NCI-H446 (cell line): ENCODE data around the gene CSNK1E.

ENCODE experiments used
- DNase-seq, 2 experiments: peaks; one replicate each; lab custom pipeline; 2025; lab: John Stamatoyannopoulos, UW

Gene CSNK1E

GRCh38 chr22:38305471-38306448 is 11.5 kb downstream of the CSNK1E start:
- no peak for DNase-seq

DNA sequence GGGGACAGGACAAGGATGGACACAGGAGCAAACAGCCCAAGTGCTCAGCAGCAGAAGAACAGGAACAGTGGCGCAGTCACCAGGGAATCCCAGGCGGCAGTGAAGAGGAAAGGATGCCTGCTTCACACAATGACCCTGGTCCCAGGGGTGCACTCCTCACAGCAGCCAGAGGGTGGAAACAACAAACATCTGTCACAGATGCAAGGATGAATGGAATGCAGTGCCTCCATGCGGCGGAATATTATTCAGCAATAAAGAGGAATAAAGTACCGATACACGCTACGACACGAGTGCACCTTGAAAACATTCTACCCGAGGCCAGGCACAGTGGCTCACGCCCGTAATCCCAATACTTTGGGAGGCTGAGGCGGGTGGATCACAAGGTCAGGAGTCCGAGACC is 12.7 kb downstream of the CSNK1E start:
- no peak for DNase-seq

DNA sequence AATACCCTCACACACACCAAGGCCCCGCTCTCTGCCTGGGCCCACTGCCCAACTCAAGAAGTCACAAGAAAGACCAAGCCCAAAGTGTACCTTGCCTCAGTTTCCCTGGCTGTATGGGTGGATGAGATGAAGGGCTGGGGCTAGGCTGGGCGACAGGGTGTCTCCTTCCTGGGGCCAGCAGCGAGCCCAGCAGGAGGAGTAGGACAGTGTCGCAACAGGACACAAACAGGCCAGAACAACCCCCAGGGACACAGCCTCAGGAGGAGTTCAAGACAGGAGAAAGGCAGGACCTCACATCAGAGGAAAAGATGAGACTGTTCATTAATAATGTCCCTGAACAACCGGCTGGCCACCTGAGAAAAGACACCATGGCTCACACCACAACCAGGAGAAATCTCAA is 13.3 kb downstream of the CSNK1E start:
- no peak for DNase-seq

GRCh38 chr22:38302906-38303305 is 14.3 kb downstream of the CSNK1E start:
- no peak for DNase-seq

DNA sequence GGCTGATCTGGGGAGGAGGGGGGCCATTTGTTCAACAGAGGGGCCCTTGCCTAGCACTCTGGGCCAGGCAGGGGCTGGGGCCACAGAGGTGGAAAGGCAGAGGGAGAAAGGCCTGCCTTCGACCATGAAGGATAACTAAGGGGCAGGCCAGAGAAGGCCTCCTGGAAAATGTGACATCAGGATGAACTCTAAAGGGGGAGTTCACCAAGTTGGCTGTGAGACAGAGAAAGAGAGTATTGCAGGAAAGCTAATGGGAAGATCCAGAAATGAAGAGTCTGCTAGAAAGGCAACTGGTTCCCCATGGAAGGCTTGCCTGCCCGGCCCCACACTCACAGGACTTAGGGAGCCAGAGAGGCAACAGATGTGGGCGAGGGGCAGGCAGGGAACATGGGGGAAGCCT is 16.3 kb downstream of the CSNK1E start:
- no peak for DNase-seq

GRCh38 chr22:38300197-38300945 is 16.9 kb downstream of the CSNK1E start:
- DNase-seq, result no peak

- DNase-seq, result no peak
Observed at GRCh38 chr22:38299770-38300102, 17.5 kb downstream of the CSNK1E start.

DNA sequence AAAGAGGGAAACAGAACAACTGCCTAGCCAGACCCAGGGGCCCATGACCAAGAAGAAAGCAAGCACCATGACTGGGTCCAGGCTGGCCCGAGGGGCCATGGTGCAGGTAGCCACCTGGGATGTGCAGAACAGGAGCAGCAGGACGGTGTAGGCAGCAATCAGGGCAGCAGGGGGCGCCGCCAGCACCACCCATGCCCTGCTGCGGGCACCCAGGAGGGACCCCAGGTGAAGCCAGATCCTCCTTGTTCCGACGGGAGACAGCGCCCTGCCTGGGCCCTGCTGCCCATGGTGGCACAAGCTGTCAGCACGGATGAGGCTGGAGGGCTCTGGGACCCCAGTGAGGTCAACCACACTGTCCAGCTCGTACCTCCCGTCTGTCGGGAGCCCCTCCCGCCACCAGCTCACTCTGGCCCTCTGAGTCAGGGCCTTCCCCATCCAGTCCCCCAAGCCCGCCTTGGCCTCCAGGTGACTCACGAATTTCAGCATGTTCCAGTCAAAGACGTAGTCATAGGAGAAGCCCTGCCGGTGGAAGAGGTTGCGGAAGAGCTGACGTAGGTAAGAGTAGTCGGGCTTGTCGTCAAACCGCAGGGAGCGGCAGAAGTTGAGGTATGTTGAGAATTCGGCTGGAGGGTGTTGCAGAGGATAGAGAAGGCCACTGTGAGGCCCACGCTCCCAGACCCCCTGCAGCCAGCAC is 18.8 kb downstream of the CSNK1E start:
- DNase-seq, result no peak

- no peak for DNase-seq
Observed at GRCh38 chr22:38296372-38296771, 20.9 kb downstream of the CSNK1E start.

DNA sequence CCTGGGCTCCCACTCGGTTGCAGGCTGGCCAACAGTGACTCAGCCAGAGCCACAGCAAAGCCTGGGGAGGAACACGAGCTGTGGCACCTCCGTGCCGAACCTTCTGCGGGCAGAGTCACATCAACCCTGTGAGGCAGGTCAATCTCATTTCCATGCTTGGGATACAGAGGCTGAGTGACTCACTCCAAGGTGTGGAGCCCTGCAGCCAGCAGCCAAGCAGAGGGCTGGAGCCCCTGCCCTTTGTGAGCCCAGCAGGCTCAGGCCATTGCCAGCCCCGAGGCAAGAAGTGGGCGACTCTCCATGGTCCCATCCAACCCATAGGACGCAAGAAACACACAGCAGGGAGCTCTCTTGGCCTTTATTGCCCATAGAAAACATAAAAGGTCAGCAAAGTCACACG is 21.4 kb downstream of the CSNK1E start:
- no peak for DNase-seq

- DNase-seq, result no peak
Observed at GRCh38 chr22:38295339-38295738, 21.9 kb downstream of the CSNK1E start.

DNA sequence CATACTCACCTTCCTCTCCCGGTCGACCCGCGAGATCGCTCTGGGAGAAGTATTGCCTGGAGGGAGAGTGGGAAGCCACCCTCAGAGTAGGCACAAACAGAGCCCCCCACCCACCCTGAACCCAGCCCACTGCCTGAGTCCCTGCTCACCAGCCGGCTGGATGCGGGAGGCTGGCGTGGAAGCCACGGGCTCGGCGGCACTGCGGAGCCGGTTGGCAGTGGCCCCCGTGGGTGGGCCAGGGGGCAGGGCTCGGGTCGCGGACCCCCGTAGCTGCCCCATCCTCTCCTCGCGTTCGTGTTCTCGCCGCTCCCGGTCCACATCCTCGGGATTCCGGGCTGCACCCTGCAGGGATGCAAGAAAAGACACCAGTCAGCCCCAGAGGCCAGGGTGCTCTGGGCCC is 23.0 kb downstream of the CSNK1E start:
- DNase-seq, result no peak

- DNase-seq, result no peak
Observed at GRCh38 chr22:38292694-38293093, 24.5 kb downstream of the CSNK1E start.

GRCh38 chr22:38291201-38291777 is 25.9 kb downstream of the CSNK1E start:
- DNase-seq, result no peak

DNA sequence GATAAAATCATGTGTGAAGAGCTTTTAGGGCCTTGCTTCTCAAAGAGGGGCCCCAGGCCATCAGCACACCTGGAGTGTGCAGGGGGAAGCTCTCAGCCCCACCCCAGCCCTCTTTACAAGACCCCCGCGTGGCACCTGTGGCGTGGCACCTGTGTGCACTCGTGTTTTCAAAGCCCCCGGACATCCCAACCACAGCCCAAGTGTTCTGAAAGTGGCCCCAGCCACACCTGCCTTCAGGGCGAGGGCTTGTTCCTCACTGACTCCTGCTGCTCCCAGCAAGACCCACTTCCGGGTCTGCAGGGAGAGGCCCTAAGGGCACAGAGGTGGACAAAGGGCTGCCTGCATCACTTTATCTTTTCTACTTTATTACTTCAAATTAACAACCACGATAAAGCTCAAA is 26.9 kb downstream of the CSNK1E start:
- no peak for DNase-seq

GRCh38 chr22:38289583-38290082 is 27.6 kb downstream of the CSNK1E start:
- no peak for DNase-seq

DNA sequence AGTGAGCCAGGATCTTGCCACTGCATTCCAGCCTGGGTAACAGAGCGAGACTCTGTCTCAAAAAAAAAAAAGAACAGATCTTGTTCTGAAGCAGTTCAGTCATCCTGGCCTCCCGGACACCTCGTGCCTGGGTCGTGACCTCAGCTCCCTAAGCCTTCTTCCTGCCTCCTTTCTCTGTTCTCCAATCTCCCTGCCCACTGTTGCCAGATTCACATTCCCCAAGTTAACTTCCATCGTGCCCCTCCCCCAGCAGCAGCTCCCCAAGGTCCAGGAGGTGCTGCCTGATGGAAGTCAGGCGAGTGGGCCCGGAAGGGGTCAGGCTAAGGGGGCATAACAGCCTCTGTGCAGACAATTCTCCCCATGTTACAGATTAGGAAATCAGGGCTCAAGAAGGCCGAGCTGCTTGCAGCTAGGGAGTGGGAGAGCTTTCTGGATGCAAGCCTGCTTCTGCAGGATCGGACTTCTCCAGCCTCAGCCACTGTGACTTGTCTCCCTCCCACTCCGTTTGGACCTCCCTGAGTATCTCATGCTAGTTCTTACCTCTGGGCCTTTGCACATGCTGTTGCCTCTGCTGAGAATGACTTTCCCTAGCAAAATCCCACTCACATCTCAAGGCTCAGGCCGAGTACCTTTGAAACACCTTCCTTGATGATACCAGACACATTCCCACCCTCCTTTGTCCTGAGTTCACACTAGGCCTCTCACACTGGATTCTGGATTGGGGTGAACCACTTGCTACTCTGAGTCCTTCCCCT is 30.1 kb downstream of the CSNK1E start:
- no peak for DNase-seq

DNA sequence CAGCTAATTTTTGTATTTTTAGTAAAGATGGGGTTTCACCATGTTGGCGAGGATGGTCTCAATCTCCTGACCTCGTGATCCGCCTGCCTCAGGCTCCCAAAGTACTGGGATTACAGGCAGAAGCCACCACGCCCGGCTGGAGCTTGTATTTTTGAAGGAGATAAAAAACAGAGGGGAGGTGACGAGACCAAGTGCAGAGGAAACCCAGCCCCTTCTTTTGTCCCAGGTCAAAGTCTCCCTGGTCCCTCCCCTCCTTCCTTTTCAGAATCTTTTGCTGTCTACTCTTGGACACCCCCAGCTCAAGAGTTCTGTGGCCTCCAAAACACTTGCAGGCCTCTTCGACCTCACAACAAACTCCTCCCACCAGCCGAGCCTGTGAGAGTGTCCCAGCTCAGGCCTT is 32.2 kb downstream of the CSNK1E start:
- DNase-seq, result no peak

- no peak for DNase-seq
Observed at GRCh38 chr22:38284042-38284402, 33.2 kb downstream of the CSNK1E start.

- DNase-seq, result no peak
Observed at GRCh38 chr22:38282397-38282796, 34.8 kb downstream of the CSNK1E start.

- no peak for DNase-seq
Observed at GRCh38 chr22:38276166-38276565, 41.1 kb downstream of the CSNK1E start.
